ENCODE measurements around the gene AMIGO2.

AMIGO2 gene

DNA sequence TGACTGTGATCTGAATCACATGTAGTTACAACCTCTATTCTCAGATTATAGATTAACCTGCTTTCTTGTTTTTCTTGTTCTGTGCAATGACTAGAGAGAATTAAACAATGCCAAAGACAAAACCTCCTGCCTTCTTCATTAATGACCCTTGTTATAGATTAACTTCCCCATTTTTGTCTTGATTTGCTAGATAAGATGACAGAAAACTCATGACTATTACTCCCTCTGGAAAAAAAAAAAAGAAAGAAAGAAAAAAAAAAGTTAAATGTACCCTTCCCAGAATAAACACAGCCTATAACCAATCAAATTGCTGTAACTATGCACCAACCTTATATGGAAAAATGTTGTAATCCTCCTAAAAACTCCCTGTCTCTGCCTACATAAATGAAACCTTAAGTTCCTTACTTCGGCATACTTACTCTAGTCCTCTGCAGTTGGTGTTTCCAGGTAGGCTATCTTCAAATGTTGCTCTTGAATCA lies 41.5 kb downstream of the AMIGO2 start:
- no peak for DNase-seq (ENCODE audit: low read depth in 3 of 3, low spot score in 1 of 3)

DNA sequence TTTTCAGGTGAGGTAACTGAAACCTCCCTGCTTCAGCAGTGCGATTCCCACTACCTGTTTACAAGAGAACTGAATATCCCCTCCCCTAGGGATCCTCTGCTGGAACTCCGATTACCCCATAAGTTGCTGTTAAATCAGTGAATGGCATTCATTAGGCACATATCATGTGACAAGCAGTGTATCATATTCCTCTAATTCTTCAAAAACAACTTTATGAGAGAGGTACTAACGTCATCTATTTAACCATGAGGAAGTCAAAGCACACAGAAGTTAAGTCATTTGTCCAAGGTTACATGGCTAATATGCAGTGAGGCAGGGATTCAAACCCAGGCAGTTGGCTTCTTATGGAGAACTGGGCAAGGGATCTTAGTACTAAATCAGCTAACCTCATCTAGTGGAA lies 44.3 kb downstream of the AMIGO2 start:
- no peak for DNase-seq (ENCODE audit: low read depth in 3 of 3, low spot score in 1 of 3)

DNA sequence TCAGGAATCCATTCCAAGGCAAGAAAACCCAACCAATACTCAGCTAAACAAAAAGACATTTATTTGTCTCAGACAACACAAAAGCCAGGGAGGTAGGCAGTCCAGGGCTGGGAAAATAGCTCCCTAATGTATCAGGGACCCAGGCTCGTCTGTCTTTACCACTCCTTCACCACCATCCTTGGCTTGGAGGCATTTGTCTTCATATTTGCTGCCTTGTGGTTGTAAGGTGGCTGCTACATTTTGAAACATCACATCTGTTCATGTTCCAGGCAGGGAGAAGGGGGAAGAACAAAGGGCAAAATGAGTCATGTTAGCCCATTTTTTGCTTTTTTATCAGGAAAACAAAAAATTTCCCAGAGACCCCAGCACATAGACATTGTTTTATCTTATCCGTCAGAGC lies 45.1 kb downstream of the AMIGO2 start:
- no peak for DNase-seq (ENCODE audit: low read depth in 3 of 3, low spot score in 1 of 3)

DNA sequence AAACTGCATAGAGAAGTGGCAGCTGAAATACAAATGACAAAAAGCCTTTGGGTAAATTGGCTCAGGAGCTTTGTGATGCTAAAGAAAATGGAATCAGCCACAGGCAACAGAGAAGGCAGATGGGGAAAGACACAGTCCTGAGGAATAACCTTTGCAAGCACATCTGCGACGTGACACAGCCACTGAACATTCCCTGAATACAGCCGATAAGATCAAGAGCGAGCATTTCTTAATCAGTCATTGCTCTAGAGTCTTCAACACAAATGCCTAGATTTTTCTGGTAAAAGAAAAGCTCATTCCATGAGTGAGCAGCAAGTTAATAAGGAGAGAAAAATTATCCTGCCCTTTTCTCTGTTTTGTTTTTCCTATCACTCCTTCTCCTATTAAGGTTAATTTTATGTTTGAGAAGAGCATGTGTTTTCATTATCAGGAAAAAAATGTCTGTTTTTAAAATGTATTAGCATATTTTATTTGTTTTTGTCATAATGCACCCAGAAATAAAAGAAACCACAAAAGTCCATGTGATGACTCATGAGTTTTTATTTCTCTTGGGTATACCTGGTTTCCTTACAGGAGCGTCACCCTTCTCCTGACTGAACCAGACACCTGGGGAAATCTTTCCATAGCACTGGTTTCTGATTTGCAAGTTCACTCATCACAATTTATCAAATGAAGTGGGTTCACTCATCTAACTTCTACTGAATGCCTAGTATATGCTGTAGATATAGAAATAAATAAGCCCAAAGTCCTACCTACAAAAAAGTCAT lies 45.8 kb downstream of the AMIGO2 start:
- DNase-seq (ENCODE audit: low read depth in 3 of 3, low spot score in 1 of 3): no peak

DNA sequence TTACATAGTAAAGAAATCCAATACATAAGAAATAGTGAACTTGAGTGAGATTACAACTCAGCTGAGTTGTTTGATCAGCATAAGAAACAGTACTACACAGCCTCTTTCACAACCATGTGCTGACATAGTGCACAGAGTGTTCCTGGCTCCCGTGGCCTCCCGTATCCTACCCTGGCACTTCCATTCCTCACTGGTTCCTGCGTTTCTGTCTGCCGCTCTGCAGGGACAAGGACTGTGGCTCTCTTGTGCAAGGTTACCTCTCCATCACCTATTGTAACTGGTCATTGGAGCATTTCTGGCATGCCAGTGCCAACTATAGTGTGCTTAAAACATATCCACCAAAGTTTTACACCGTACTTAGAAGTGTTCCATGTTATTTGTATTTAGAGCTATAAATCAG lies 46.7 kb downstream of the AMIGO2 start:
- no peak for DNase-seq (ENCODE audit: low read depth in 3 of 3, low spot score in 1 of 3)

DNA sequence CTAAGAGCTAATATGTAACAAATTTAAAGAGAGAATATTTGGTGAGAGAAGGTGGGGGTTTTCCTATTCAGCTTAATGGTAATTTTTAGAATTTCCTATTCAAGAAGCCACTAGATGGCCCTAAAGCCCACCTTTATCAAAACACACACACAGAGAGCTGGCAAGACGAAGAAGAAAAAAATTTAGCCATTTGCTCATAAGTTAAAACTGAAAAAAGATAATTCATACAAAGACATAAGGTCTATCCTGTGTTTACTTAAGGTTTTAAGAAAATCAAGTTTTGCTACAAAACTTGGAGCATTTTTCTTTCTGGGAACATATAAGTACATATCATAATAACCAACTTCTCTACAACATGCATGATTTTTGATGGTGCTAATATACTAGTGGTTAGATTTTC lies 47.1 kb downstream of the AMIGO2 start:
- no peak for DNase-seq (ENCODE audit: low read depth in 3 of 3, low spot score in 1 of 3)

DNA sequence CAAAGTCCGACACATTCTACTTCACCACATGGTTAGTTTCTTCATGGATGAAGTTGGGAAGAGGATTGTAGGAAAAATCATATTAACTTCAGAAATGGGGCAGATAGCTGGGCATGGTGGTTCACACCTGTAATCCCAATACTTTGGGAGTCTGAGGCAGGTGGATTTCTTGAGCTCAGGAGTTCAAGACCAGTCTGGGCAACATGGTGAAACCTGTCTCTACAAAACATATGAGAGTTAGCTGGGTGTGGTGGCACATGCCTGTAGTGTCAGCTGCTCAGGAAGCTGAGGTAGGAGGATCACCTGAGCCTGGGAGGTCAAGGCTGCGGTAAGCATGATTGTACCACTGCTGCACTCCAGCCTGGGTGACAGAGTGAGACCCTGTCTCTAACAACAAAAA lies 49.9 kb downstream of the AMIGO2 start:
- no peak for DNase-seq (ENCODE audit: low read depth in 3 of 3, low spot score in 1 of 3)

DNA sequence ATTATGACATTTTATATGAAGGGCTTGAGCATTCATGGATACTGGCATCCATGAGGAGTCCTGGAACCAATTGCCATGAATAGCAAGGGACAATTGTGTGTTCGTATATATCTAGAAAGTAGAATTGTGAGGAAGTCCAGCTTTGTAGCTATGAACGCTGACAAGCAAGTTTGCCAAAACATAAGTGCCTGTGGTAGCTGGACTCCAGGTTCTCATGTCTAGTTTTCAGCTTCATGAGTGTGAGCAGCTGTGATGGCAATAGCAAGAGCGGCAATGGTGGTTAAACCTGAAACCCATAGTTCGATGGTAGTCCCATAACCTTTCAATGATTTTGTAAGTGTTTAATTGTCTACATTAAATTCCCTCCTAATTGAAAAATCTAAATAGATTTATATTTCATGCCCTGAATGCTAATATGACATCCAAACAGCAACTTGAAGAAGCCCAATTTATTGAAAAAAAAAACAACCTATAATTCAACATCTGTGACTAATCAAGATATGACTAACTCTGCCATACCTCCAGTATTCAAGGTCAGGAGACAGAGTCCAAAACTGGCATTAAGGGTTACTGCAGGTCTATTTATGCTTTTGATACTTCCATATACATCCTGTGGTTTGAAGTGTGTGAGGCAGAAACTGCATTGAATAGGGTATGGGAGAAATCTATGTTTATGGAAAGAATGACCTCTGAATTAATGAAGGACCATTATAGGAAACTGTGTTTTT lies 50.6 kb downstream of the AMIGO2 start:
- DNase-seq (ENCODE audit: low read depth in 3 of 3, low spot score in 1 of 3): no peak

DNA sequence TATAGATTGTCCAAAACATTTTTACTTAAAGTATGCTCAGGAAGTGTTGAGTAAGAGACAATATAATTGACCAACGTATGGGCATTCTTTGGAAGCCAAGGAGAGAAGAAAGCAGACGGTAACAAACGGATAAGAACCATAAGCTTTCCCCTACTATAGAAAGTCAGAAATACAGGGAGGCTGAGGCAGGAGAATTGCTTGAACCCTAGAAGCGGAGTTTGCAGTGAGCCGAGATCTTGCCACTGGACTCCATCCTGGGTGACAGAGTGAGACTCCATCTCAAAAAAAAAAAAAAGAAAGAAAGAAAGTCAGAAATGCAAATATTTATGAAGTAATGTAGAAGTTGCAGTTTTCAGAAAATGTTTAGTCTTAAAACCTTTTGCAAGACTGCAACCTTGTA lies 51.6 kb downstream of the AMIGO2 start:
- DNase-seq (ENCODE audit: low read depth in 3 of 3, low spot score in 1 of 3): no peak
